Type B pancreatic cell (in vitro differentiated cells): Measurements from ENCODE around the gene CCDC144A. TPM values are rescaled to one million over a fixed set of nuclear protein-coding genes. Genes with fewer than 3 reads are reported as not detected.
A peak's percentile ranks its signal among the peaks of the same experiment; 100 is the strongest.
"Not testable (repeated sequence)": the region's sequence is repeated elsewhere in the genome, so short reads cannot be mapped to it uniquely, and the experiment has no call there.

ENCODE experiments used
- DNase-seq: peaks from one replicate; pipeline ENCODE4 v3.0.0; 2021; ENCODE audit warnings: mixed read lengths; ENCODE audit not compliant: unreplicated experiment; ENCODE audit errors: extremely low spot score
- H3K27ac Mint-ChIP-seq: 2 replicates; pipeline ENCODE4 v1.8.0; 2021; ENCODE audit warnings: mild to moderate bottlenecking, mixed read lengths
- H3K27me3 Mint-ChIP-seq: 2 replicates; pipeline ENCODE4 v1.8.0; 2021; ENCODE audit warnings: mixed read lengths
- H3K36me3 Mint-ChIP-seq: 2 replicates; pipeline ENCODE4 v1.8.0; 2021; ENCODE audit warnings: mixed read lengths
- H3K4me1 Mint-ChIP-seq: one replicate; pipeline ENCODE4 v1.8.0; 2021; ENCODE audit warnings: mixed read lengths; ENCODE audit not compliant: unreplicated experiment
- H3K4me3 Mint-ChIP-seq: 2 replicates; pipeline ENCODE4 v1.8.0; 2021; ENCODE audit warnings: mild to moderate bottlenecking, mixed read lengths
- H3K9me3 Mint-ChIP-seq: 2 replicates; pipeline ENCODE4 v1.8.0; 2021; ENCODE audit warnings: mixed read lengths
- CTCF ChIP-seq: fragments of 200-600 bp; sonication (generic); conservative IDR thresholded peaks from 2 replicates; pipeline ENCODE4 v1.5.0; 2021; ENCODE audit warnings: antibody characterized with exemption, mild to moderate bottlenecking
- total RNA-seq: library from RNA; stranded (reverse); gene quantifications from 2 replicates; pipeline ENCODE4 v1.2.1, GENCODE V29; 2021; ENCODE audit warnings: low replicate concordance

CCDC144A gene
- total RNA-seq, 1 donor from 2014 or later, result 0.60 TPM

- Mint-ChIP-seq H3K36me3 (peaks cover 12% of the 10 kb centered on the region), H3K4me3 (peak within 1 kb of the TSS; percentile 89), H3K4me1 (peaks cover 17% of the 10 kb centered on the region), H3K9me3 (no peaks in the 10 kb centered on the region), H3K27ac (peak within 1 kb of the TSS; percentile 87), H3K27me3 (peaks cover 6% of the 10 kb centered on the region)
- peak; percentile 95 for DNase-seq
- TF ChIP-seq CTCF, result peak; percentile 28
These were observed 36.5 kb upstream of the CCDC144A start, which contains the start of gene ZNF624 for GRCh38 chr17:16653367-16654041. Gene ZNF624, minus strand, starts transcription at chr17:16653850.

GRCh38 chr17:16661217-16661616, 28.8 kb upstream of the CCDC144A start:
- Mint-ChIP-seq H3K9me3 (no peaks in the 10 kb centered on the region), H3K36me3 (no peaks in the 10 kb centered on the region), H3K27ac (no peak overlapping the region), H3K27me3 (peaks cover 50% of the 10 kb centered on the region), H3K4me3 (no peak overlapping the region), H3K4me1 (no peaks in the 10 kb centered on the region)
- TF ChIP-seq CTCF, result no peak
- no peak for DNase-seq

- H3K36me3 Mint-ChIP-seq, result no peaks in the 10 kb centered on the region
- H3K9me3 Mint-ChIP-seq, result no peaks in the 10 kb centered on the region
- H3K4me3 Mint-ChIP-seq, result no peak overlapping the region
- peaks cover 54% of the 10 kb centered on the region for H3K27me3 Mint-ChIP-seq
- TF ChIP-seq CTCF, result no peak
- H3K4me1 Mint-ChIP-seq, result no peaks in the 10 kb centered on the region
- no peak for DNase-seq
- no peak overlapping the region for H3K27ac Mint-ChIP-seq
These were observed 27.1 kb upstream of the CCDC144A start for GRCh38 chr17:16662936-16663335.

GRCh38 chr17:16666553-16666906, 23.5 kb upstream of the CCDC144A start:
- not testable (repeated sequence) for H3K27ac Mint-ChIP-seq, H3K4me3 Mint-ChIP-seq, H3K4me1 Mint-ChIP-seq, H3K36me3 Mint-ChIP-seq, DNase-seq, H3K9me3 Mint-ChIP-seq
- H3K27me3 Mint-ChIP-seq, result peaks cover 58% of the 10 kb centered on the region

GRCh38 chr17:16666907-16667636, 23.0 kb upstream of the CCDC144A start:
- not testable (repeated sequence) for H3K9me3 Mint-ChIP-seq, DNase-seq, H3K27ac Mint-ChIP-seq, H3K4me1 Mint-ChIP-seq, H3K36me3 Mint-ChIP-seq
- Mint-ChIP-seq H3K27me3 (peaks cover 58% of the 10 kb centered on the region), H3K4me3 (peak overlapping the region; percentile 80)

- H3K36me3 Mint-ChIP-seq, result no peaks in the 10 kb centered on the region
- H3K9me3 Mint-ChIP-seq, result no peaks in the 10 kb centered on the region
- TF ChIP-seq CTCF, result no peak
- H3K4me3 Mint-ChIP-seq, result no peak overlapping the region
- no peaks in the 10 kb centered on the region for H3K4me1 Mint-ChIP-seq
- H3K27me3 Mint-ChIP-seq, result no peaks in the 10 kb centered on the region
- DNase-seq, result no peak
- H3K27ac Mint-ChIP-seq, result no peak overlapping the region
These were observed 13.3 kb upstream of the CCDC144A start for GRCh38 chr17:16676676-16677268.

- not testable (repeated sequence) for H3K36me3 Mint-ChIP-seq, H3K9me3 Mint-ChIP-seq, H3K27ac Mint-ChIP-seq, H3K4me1 Mint-ChIP-seq, DNase-seq
- H3K27me3 Mint-ChIP-seq, result peaks cover 23% of the 10 kb centered on the region
- H3K4me3 Mint-ChIP-seq, result peak overlapping the region; percentile 45
These were observed 6.5 kb upstream of the CCDC144A start for GRCh38 chr17:16683290-16684138.

- not testable (repeated sequence) for H3K4me3 Mint-ChIP-seq, H3K4me1 Mint-ChIP-seq, H3K36me3 Mint-ChIP-seq, H3K27ac Mint-ChIP-seq, H3K9me3 Mint-ChIP-seq, DNase-seq
- H3K27me3 Mint-ChIP-seq, result peaks cover 23% of the 10 kb centered on the region
These were observed 4.0 kb upstream of the CCDC144A start for GRCh38 chr17:16686019-16686418.

- H3K4me3 Mint-ChIP-seq, H3K27ac Mint-ChIP-seq, H3K4me1 Mint-ChIP-seq, H3K9me3 Mint-ChIP-seq, H3K36me3 Mint-ChIP-seq, DNase-seq: not testable (repeated sequence)
- H3K27me3 Mint-ChIP-seq, result peaks cover 20% of the 10 kb centered on the region
These were observed 2.9 kb upstream of the CCDC144A start for GRCh38 chr17:16687151-16687550.
